Neural progenitor cell (in vitro differentiated cells): Measurements from ENCODE around the gene SARDH.

Experiments
- EZH2 ChIP-seq: fragments of 200-600 bp; sonication (generic); IDR thresholded peaks from 2 replicates; pipeline ENCODE4 v1.6.1; 2017; ENCODE audit warnings: antibody characterized with exemption, mild to moderate bottlenecking, moderate library complexity
- EZH2phosphoT487 ChIP-seq: fragments of 200-600 bp; sonication (generic); IDR thresholded peaks from 2 replicates; pipeline ENCODE4 v1.6.1; 2017; ENCODE audit warnings: antibody characterized with exemption
- TF ChIP-seq, protein P1 (sequence below): fragments of 200-600 bp; sonication (generic); IDR thresholded peaks from 2 replicates; pipeline ENCODE4 v1.5.1; 2017; ENCODE audit warnings: antibody characterized with exemption, mild to moderate bottlenecking

DNA sequence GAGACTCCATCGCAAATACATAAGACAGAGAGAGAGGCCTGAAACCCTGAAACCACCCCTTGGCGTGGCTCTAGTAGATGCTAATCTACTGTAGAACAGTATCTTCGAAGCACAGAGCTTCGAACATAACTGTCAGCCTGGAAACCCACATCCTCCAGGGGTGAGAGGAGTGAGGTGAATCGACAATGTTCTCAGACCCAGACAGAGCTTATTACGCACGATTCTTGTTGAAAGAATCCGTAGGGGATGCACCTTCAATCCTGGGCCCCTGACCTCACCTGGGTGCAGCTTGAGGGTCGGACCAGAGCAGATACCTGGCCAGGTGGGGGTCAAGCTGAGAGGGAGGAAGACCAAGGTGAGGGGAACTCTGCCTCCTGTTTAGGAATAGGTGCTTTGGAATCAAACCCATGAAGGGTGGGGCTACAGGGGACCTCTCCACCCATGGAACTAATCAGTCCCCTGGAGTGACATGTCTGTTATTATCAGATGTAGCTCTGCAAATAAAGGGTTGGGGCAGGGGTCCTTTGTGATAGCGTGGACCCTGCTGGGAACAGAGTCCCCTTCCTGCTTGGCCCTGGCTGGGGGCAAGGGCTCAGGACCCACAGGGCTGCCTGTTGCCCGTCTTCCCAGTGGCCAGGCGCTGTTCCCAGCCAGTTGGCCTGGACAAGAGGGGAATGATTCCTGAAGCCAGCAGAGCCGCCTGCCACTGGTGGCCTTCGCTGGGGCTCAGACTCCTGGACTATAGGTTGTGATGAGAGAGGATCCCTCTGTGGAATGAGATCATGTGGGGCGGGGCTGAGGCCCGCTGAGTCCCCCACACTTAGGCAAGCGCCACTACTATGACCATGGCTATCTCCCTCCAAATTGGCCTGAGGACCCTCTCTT, 60.8 kb downstream of the SARDH start:
- TF ChIP-seq EZH2 (no peak), EZH2phosphoT487 (no peak)
- TF ChIP-seq, protein P1, sequence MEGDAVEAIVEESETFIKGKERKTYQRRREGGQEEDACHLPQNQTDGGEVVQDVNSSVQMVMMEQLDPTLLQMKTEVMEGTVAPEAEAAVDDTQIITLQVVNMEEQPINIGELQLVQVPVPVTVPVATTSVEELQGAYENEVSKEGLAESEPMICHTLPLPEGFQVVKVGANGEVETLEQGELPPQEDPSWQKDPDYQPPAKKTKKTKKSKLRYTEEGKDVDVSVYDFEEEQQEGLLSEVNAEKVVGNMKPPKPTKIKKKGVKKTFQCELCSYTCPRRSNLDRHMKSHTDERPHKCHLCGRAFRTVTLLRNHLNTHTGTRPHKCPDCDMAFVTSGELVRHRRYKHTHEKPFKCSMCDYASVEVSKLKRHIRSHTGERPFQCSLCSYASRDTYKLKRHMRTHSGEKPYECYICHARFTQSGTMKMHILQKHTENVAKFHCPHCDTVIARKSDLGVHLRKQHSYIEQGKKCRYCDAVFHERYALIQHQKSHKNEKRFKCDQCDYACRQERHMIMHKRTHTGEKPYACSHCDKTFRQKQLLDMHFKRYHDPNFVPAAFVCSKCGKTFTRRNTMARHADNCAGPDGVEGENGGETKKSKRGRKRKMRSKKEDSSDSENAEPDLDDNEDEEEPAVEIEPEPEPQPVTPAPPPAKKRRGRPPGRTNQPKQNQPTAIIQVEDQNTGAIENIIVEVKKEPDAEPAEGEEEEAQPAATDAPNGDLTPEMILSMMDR, result no peak
